Skeletal muscle satellite cell (primary cell): ENCODE data around the gene LKAAEAR1. TPM values are rescaled to one million over a fixed set of nuclear protein-coding genes. Genes with fewer than 3 reads are reported as not detected.
"Not testable (repeated sequence)": the region's sequence is repeated elsewhere in the genome, so short reads cannot be mapped to it uniquely, and the experiment has no call there.

Experiments used
- H3K27me3 ChIP-seq: 2 replicates; pipeline ENCODE4 v1.7.0; 2013; ENCODE audit warnings: low read length; ENCODE audit not compliant: control insufficient read depth, insufficient read depth
- H3K36me3 ChIP-seq: 2 replicates; pipeline ENCODE4 v1.7.0; 2013; ENCODE audit warnings: mild to moderate bottlenecking, control low read depth, low read length; ENCODE audit not compliant: insufficient read depth
- H3K4me1 ChIP-seq: 2 replicates; pipeline ENCODE4 v1.7.0; 2013; ENCODE audit warnings: low read length; ENCODE audit not compliant: control insufficient read depth, insufficient read depth
- H3K4me2 ChIP-seq: 2 replicates; pipeline ENCODE4 v1.7.0; 2013; ENCODE audit warnings: mild to moderate bottlenecking, low read length
- H3K4me3 ChIP-seq: 2 replicates; pipeline ENCODE4 v1.7.0; 2013; ENCODE audit warnings: low read length
- H3K9ac ChIP-seq: 2 replicates; pipeline ENCODE4 v1.7.0; 2013; ENCODE audit warnings: mild to moderate bottlenecking, low read depth, low read length, moderate library complexity
- H3K9me3 ChIP-seq: replicated peaks from 2 replicates; pipeline ENCODE4 v1.7.0; 2013; ENCODE audit warnings: mild to moderate bottlenecking, control low read depth, low read length
- total RNA-seq: library from RNA; depleted of rRNA; stranded (reverse); fragments of >200 nt; gene quantifications from 2 replicates; pipeline ENCODE4 v1.2.3, GENCODE V29; 2012; rRNA removed

LKAAEAR1 gene, protein sequence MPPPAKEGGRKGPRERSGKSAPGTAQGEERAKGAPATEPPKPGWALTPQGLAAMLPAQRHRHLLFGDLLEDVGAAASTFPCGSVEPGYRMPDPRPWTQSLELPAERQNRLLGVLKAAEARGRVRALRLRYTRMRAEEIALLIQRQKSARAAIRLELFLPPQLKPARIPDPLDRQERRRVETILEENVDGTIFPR
- total RNA-seq: not detected in 2 replicates

DNA sequence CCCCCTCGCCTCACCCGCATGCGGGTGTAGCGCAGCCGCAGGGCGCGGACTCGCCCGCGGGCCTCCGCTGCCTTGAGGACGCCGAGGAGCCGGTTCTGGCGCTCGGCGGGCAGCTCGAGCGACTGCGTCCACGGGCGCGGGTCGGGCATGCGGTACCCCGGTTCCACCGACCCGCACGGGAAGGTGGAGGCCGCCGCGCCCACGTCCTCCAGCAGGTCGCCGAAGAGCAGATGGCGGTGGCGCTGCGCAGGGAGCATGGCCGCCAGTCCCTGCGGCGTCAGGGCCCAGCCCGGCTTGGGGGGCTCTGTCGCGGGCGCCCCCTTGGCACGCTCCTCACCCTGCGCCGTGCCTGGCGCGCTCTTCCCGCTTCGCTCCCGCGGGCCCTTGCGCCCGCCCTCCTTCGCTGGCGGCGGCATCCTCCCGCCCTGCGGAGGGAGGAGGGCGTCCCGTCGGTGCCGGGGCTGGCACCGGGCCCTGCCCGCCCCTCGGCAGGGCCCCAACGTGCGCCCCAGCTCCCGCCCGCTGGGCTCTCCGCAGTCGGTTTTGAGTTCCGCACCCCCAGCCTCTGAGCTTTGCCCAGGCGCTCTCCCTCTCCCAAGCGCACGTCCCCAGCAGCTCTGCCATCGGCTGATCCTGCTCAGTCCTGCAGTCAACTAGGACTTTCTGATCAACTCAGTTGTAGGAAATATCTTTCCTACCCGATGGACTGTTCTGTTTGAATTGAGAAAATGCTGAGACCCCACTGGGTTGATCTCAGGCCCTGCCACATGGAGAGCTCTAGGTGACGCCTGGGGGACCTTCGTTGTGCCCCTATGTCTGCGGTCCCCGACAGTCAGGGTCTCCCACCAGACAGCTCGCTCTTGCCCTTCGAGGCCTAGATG is at the start of gene LKAAEAR1:
Gene LKAAEAR1, minus strand, starts transcription at position 595 of the 881 bp plus-strand sequence. Its CDS starts 179 bp downstream, at position 416.
- peak within 1 kb of the TSS; percentile 67 for H3K4me3 ChIP-seq

DNA sequence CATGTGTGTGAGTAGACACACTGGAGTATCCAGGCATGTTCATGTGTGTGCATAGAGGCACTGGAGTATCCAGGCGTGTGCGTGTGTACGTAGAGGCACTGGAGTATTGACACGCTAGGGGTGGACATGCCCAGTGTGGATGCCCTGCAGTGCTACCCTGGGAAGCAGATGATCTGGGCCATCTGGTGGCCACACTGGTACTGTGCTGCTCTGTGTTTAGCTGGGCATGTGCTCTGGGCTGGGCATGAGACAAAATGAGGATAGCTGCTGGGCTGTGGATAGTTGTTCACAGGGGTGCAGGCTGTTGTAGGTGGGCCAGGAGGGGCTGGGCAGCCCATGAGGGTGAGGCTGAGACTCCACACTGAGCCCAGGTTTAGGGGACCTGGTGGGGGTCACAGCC is 47.2 kb upstream of the LKAAEAR1 start:
- no peak overlapping the region for H3K4me3 ChIP-seq
- no peaks in the 10 kb centered on the region for H3K36me3 ChIP-seq
- peaks cover 18% of the 10 kb centered on the region for H3K27me3 ChIP-seq
- H3K4me2 ChIP-seq: no peak overlapping the region
- no peaks in the 10 kb centered on the region for H3K4me1 ChIP-seq
- H3K9ac ChIP-seq: no peak overlapping the region
- H3K9me3 ChIP-seq: no peaks in the 10 kb centered on the region

More for the DNA sequence above, at the start of gene LKAAEAR1:
- Histone ChIP-seq H3K36me3 (no peaks in the 10 kb centered on the region), H3K4me1 (peaks cover 21% of the 10 kb centered on the region), H3K9ac (no peak within 1 kb of the TSS), H3K27me3 (peaks cover 47% of the 10 kb centered on the region), H3K9me3 (no peaks in the 10 kb centered on the region), H3K4me2 (peak within 1 kb of the TSS; percentile 86)

DNA sequence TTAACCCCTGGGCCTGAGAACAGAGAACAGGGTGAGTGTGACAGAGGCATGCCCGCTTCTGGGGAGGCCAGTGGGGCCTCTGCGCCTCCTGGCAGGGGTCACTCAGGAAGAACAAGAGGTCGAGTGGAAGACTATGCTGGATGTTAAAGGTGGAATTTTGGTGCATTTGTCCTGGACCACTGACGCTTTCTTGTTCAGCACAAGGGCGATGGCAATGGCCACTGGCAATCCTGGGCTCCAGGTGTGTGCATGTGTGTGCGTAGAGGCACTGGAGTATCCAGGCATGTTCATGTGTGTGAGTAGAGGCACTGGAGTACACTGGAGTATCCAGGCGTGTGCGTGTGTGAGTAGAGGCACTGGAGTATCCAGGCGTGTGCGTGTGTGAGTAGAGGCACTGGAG is 46.7 kb upstream of the LKAAEAR1 start:
- Histone ChIP-seq H3K27me3 (peaks cover 18% of the 10 kb centered on the region), H3K36me3 (no peaks in the 10 kb centered on the region), H3K9ac (no peak overlapping the region), H3K4me2 (no peak overlapping the region), H3K9me3 (no peaks in the 10 kb centered on the region), H3K4me1 (no peaks in the 10 kb centered on the region), H3K4me3 (no peak overlapping the region)

DNA sequence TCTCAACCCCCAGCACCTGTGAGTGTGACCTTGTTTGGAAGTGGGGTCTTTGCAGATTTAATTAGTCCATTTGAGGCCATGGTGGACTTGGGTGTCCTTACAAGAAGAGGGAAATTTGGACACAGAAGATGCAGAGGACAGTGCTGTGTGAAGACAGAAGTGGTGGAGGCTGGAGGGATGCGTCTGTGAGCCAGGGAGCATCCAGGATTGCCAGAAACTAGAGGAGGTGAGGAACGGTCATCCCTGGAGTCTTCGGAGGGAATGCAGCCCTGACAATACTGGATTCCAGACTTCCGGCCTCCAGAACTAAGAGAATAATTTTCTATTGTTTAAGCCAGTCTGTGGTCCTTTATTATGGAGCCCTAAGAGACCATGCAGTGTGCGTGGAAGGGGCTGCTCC is 46.1 kb upstream of the LKAAEAR1 start:
- no peak overlapping the region for H3K4me2 ChIP-seq
- no peaks in the 10 kb centered on the region for H3K9me3 ChIP-seq
- no peak overlapping the region for H3K4me3 ChIP-seq
- H3K9ac ChIP-seq: no peak overlapping the region
- H3K27me3 ChIP-seq: peaks cover 18% of the 10 kb centered on the region
- H3K36me3 ChIP-seq: no peaks in the 10 kb centered on the region
- no peaks in the 10 kb centered on the region for H3K4me1 ChIP-seq

DNA sequence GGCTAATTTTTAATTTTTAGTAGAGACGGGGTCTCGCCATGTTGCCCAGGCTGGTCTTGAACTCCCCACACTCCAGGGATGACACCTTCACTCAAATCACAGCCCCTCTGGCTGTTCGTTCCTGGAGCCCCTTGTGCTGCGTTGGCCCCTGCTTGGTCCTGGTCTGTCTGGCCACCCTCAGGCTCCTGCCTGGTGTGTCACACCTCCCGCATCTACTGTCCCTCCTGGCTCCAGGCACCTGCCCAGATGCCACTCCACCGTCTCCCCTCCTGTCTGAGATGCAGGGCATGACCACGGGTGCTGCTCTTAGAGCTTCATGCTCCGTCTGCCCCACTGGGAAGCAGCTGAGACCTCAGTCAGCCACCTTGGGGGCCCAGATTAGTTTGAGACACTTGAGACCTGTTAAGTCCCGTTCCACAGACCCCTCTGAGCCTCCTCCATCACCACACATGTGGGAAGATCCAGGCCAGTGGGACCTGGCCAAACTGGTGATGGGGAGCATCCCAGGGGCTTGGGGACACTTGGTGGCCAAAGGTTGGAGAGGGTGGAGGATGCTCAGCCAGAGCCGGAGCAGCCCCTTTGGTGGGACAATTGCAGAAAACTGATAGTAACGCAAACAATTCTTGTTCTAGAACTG is 45.1 kb upstream of the LKAAEAR1 start:
- H3K4me3 ChIP-seq: no peak overlapping the region
- no peaks in the 10 kb centered on the region for H3K36me3 ChIP-seq
- no peak overlapping the region for H3K4me2 ChIP-seq
- peaks cover 23% of the 10 kb centered on the region for H3K27me3 ChIP-seq
- H3K9me3 ChIP-seq: no peaks in the 10 kb centered on the region
- H3K4me1 ChIP-seq: no peaks in the 10 kb centered on the region
- no peak overlapping the region for H3K9ac ChIP-seq

DNA sequence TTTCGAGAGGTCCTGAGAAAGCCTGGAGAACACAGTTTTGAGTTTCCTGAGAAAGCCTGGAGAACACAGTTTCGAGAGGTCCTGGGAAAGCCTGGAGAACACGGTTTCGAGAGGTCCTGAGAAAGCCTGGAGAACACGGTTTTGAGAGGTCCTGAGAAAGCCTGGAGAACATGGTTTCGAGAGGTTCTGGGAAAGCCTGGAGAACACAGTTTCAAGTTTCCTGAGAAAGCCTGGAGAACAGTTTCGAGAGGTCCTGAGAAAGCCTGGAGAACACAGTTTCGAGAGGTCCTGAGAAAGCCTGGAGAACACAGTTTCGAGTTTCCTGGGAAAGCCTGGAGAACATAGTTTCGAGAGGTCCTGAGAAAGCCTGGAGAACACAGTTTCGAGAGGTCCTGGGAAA is 39.3 kb upstream of the LKAAEAR1 start:
- H3K9ac ChIP-seq, H3K4me3 ChIP-seq, H3K4me2 ChIP-seq, H3K4me1 ChIP-seq, H3K36me3 ChIP-seq, H3K9me3 ChIP-seq: not testable (repeated sequence)
- H3K27me3 ChIP-seq: peaks cover 39% of the 10 kb centered on the region

DNA sequence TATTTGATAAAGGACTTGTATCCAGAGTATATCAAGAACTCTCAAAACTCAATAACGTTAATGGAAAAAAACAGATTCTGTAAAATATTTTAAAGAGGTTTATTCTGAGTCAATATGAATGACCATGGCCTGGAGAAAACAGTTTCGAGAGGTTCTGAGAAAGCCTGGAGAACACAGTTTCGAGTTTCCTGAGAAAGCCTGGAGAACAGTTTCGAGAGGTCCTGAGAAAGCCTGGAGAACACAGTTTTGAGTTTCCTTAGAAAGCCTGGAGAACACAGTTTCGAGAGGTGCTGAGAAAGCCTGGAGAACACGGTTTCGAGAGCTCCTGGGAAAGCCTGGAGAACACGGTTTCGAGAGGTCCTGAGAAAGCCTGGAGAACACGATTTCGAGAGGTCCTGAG is 38.7 kb upstream of the LKAAEAR1 start:
- H3K4me3 ChIP-seq, H3K4me2 ChIP-seq, H3K9ac ChIP-seq, H3K4me1 ChIP-seq, H3K9me3 ChIP-seq, H3K36me3 ChIP-seq: not testable (repeated sequence)
- H3K27me3 ChIP-seq: peaks cover 34% of the 10 kb centered on the region

DNA sequence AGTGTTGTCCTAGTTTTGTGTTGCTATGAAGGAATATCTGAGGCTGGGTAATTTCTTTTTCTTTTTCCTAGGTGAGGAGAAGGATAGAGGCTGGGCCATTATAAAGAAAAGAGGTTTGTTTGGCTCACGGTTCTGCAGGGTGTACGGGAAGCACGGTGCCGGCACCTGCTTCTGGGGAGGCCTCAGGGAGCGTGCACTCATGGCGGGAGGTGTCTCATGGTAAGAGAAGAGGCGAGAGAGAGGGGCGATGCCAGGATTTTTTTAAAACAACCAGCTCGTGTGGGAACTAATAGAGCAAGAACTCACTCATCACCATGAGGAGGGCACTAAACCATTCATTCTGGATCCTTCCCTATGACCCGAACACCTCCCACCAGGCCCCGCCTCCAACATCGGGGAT is 37.4 kb upstream of the LKAAEAR1 start:
- no peaks in the 10 kb centered on the region for H3K36me3 ChIP-seq
- H3K9me3 ChIP-seq: no peaks in the 10 kb centered on the region
- no peak overlapping the region for H3K4me2 ChIP-seq
- no peaks in the 10 kb centered on the region for H3K4me1 ChIP-seq
- no peak overlapping the region for H3K9ac ChIP-seq
- H3K27me3 ChIP-seq: peaks cover 37% of the 10 kb centered on the region
- H3K4me3 ChIP-seq: no peak overlapping the region

DNA sequence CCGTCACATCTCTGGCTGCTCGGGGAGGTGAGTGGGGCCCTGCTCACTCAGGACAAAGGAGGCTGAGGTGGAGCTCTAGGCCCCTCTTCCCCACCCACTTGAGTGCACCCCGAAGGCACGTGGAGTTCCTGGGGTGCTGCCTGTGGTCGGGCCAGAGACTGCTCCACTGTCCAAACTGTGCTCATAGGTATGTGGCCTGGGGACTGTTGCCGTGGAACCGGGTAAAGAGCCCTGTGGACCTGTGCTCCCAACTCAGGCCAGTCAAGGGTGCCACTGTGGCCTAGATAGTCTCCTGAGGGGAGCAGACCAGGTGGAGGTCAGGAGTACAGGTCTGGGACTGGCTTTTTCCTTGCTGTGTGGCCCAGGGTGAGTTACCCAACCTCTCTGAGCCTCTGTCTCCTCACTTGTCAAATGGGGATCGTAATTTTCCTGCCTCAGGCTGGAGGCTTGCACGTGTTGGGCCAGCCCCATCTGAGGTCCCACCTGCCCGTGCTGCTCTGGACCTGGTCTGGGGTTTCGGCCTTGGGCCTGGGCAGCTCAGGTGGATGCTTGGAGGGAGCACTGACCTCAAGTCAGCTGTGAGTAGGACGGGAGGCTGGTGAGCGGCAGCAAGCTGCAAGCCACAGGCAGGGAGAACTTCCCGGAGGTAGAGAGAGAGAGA is 35.6 kb upstream of the LKAAEAR1 start:
- H3K9me3 ChIP-seq: no peaks in the 10 kb centered on the region
- H3K4me1 ChIP-seq: no peaks in the 10 kb centered on the region
- no peaks in the 10 kb centered on the region for H3K36me3 ChIP-seq
- no peak overlapping the region for H3K9ac ChIP-seq
- no peak overlapping the region for H3K4me3 ChIP-seq
- H3K27me3 ChIP-seq: peaks cover 55% of the 10 kb centered on the region
- peak overlapping the region; percentile 77 for H3K4me2 ChIP-seq

DNA sequence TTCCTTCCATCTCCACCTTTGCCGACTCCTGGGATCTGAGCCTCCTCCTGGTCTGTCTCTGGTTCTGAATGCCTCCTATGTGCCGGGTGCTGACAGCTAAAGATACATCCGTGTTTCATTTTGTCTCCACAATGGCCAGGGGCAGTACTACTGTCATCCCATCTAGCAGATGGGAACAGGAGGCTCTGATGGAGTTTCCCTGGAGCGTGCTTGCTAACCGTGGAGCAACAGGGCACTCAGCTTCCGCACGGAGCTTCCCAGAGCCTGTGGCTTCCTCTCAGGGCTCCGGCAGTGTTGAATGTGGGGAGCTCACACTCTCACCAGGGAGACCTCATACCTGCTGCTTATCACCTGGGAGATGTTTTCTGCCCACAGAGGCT is 35.1 kb upstream of the LKAAEAR1 start:
- Histone ChIP-seq H3K4me2 (no peak overlapping the region), H3K36me3 (no peaks in the 10 kb centered on the region)

DNA sequence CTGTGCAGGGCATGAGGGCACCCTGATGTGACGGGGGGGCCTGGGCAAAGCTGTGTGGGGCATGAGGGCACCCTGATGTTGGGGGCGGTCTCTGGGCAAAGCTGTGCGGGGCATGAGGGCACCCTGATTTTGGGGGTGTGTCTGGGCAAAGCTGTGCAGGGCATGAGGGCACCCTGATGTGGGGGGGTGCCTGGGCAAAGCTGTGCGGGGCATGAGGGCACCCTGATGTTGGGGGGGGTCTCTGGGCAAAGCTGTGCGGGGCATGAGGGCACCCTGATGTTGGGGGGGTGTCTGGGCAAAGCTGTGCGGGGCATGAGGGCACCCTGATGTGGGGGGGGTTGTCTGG is 33.2 kb upstream of the LKAAEAR1 start:
- H3K36me3 ChIP-seq, H3K9me3 ChIP-seq, H3K9ac ChIP-seq, H3K4me2 ChIP-seq, H3K4me1 ChIP-seq, H3K4me3 ChIP-seq: not testable (repeated sequence)
- H3K27me3 ChIP-seq: peaks cover 61% of the 10 kb centered on the region

More for the DNA sequence above, 35.1 kb upstream of the LKAAEAR1 start:
- Histone ChIP-seq H3K9ac (no peak overlapping the region), H3K4me1 (no peaks in the 10 kb centered on the region), H3K4me3 (no peak overlapping the region), H3K9me3 (no peaks in the 10 kb centered on the region), H3K27me3 (peaks cover 56% of the 10 kb centered on the region)
